GM21619 (cell line): ENCODE results near the gene RTP5.

Experiments used
- ATAC-seq: cut with Tn5 transposase; IDR thresholded peaks from one replicate; pipeline ENCODE4 v1.9.1; 2021; ENCODE audit not compliant: unreplicated experiment

RTP5 gene

DNA sequence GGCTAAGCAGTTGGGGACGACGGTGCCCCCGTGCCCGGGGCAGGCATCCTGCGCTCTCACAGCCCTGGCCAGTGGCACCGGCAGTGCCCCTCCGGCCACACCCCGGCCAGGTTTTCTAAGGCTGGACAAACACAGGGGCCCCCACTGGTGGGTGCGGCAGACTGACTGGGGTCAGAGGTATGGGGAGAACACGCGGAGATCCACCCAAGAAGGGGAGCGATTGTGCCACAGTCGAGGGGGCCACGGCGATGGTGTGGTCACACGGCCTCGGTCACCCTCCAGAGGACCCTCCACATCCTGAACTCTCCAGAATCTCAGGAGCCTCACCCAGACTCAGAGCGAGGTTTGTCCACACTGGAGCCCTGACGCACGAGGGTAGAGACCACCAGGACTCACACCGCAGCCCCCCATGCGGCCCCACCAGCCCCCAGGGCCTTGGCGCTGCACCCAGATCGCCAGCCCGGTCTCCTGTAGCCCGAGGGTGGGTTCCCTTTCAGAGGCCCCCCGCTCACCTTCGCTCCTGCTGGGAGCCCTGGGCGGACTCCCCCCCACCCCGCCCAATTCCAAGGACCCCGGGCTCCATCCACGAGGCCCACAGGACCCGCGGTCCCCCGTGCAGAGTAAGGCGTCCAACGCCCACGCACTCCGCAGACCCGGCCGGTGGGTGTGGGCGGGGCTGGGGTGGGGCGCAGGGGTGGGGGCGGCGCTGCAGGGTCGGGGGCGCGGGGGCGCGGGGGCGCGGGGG, 26.0 kb upstream of the RTP5 start:
- no peak for ATAC-seq

DNA sequence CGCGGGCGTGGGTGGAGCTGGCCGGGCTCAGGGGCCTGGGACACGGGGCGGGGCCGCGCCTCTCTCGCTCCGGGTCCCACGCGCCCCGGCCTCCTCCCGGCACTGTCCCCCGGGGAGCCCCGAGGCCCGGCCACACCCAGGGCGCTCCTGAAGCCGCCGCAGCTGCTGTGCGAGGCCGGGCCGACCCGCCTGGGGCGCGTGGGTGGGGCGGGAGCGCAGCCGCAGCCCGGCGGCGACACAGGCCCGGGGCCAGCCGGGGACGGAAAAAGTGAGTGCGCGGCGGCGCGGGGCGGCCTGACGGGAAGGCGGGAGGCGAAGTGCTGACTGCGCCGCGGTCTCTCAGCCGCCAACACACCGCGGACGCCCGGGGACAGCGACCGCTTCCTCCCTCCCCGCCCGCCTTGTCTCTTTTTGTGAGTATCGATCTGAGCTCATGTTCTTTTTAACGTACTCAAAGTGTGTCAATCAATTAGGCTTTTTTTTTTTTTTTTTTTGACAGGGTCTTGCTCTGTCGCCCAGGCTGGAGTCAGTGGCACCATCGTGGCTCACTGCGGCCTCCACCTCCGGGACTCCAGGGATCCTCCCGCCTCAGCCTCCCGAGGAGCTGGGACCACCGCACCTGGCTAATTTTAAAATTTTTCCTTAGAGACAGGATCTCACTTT, 25.3 kb upstream of the RTP5 start:
- peak; percentile 76 for ATAC-seq

DNA sequence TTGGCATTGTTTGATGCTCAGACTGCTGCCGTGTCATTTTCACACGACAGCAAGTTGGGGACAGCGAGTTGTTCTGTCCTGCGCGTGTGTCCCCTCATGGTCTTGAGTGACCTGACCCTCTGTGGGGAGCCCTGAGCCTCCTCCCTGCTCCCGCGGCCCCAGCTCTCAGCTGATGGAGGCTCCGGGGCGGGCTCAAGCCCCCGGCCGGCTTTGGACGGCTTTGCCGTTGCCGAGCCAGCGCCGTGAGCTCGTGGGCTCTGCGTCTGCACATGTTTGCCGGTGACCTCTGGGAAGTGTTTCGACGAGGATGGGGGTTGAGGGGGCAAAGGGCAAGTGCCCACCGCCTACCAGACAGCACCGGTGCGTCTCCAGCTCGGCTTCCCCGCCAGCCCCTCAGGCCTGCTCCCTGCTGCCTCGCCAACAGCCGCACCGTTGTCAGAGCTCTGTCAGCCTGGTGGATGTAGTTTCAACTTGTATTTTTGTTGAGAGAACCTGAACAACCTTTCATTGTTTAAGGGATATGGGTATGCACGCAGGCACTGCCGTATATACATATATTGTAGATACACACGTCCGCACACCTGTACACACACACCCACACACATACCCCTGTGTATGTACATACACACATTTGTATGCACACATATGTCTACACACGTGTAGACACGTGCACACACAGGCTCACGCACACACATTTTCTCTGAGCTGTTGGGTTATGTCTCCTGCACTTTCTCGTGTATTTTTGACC, 24.5 kb upstream of the RTP5 start:
- no peak for ATAC-seq

DNA sequence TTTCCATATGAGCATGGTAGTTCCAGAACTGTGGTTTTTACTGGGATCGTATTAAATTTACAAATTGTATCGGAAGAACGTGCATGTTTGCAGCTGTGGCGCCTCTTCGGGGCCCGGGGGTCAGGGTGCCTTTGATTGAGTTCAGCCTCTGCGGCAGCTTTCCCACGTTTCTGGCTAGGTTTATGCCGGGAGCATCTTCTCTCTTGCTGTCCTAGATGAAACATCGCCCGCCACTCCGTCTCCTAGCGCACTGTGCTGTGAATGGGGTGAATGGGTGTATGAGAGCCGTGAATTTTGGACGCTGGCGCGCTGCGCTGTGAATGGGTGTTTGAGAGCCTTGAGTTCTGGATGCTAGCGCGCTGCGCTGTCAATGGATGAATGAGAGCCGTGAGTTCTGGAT, 23.1 kb upstream of the RTP5 start:
- ATAC-seq = no peak

DNA sequence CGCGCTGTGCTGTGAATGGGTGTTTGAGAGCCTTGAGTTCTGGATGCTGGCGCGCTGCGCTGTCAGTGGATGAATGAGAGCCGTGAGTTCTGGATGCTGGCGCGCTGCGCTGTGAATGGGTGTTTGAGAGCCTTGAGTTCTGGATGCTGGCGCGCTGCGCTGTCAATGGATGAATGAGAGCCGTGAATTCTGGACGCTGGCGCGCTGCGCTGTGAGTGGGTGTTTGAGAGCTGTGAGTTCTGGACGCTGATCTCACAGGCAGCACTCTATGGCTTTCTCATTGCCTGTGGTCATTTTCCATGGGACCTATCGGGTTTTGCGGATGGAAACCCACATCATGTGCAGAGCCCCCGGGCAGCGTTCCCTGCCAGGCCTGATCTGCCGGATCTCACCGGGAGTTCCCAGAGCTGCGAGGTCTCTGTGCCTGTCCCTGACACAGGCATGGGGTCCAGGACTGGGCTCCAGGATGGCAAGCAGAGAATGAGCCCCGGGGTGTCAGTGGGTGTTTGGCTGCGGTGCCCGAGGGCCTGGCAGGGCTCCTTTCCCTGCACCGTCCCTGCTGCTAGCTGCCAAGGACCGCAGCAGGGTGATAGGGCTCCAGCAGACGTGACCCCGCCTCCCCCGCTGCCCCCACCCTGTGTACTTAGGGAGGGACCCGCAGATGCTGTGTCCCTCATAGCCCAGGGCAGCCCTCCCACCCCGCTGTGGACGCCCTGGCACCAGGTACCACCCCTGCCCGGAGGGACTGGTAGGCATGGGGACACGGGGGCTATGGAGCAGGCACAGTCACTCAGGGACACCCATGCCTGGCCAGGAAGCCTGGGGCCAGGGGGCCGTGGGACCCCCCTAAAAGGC, 20.5 kb upstream of the RTP5 start:
- ATAC-seq = no peak

DNA sequence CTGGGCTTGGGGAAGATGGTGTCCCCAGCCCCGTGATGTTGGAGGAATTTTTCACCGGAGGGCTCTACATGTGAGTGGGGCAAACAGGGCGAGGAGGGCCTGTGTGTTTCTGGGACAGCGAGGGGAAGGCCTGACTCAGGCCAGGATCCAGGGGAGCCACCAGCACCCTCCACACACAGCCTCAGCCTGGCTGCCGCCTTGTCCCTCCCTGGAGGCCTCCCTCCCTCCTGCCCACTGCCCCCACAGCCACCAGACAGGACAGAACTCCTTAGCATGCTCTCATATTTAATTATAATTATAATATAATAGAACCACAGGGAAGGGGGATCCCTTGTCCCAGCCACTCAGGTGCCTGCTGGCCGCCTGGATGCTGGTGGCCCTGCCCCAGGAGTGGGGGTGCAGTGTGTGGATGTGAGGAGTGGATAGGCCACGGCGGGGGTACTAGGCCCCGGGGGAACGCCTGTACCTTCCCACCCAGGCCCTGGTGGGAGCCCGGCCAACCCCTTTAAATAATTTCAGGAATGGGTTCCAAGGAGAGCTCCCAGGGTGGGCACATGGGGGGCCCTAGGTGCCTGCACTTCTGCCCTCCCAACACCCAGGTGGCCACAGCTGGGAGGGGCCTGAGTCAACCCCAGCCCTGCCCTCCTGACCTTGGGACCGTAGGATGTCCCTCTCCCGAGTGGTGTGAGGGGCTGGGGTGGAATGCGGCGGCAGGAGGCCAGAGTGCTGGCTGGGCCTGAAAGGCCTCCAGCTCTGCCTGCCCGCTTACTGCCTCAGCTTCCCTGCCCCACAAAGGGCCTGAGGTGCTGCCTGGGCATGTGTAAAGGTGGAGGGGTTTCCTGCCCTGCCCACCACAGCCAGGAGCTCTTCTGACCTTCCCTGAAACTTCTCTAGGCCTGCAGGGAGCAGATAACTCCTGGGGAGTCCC, 19.6 kb upstream of the RTP5 start:
- ATAC-seq = no peak

DNA sequence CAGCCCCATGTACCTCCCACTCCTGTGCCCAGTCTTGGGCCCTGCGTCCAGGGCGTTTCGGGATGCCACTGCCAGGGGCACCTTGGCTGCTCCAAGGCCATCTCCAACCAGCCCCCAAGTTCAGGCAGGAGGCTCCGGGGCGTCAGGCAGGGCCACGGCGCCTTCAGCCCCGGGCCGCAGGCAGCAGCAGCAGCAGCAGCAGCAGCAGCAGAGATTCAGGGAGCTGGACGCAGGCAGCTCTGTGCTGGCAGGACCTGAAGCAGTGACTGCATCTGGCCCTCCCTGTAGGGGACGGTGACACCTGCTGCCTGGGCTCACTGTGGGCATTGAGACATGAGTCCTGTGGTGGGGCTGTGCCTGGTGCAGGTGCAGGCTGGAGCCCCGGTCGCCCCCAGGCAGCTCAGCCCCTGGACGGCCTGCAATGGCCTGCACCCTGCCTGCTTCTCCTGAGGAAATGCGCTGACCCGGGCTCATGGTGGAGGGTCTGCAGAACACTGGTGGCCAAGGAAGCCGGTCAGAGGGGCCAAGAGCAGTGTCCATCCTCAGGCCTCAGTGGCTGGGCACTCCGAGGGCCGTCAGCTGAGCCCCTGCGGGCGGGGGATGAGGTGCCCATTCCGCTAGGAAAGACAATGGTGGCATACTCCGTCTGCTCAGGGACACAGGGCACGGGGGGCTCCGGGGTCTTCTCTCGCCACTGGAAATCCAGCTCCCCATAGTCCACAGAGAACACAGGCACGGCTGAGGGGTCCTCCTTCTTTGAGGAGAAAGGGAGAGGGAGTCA, 18.8 kb upstream of the RTP5 start:
- no peak for ATAC-seq

DNA sequence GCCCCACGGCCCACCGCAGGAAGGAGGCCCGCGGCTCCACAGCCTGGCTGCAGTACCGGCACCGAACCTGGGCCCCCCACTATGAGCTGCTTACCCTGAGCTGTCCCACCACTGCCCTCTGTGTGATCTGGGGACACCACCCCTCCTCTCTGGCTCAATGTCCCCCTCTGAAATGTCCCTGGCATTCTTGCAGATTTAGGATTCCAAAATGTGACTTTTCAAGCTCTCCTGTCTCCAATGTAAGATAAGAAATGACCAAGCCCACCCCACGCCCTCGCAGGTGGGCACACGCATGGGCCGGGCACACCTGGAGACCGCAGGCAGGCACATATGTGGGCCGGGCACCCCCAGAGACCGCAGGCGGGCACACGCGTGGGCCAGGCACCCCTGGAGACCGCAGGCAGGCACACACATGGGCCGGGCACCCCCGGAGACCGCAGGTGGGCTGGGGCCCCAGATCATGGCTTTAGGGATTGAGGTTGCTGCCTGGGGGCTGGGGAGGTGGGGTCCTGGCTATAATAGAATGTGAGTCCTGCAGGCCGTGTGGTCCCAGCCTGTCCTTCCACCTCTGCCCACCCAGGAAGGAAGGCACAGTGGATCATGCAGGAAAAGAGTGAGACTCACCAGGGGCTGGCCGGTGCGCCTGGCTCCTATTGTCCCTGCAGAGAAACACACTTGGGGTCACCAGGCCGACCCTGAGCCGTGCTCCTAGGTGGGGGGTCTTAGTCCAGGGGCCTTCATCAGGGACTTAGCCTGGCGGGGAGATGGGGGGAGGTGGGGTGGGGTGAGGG, 18.0 kb upstream of the RTP5 start:
- no peak for ATAC-seq

DNA sequence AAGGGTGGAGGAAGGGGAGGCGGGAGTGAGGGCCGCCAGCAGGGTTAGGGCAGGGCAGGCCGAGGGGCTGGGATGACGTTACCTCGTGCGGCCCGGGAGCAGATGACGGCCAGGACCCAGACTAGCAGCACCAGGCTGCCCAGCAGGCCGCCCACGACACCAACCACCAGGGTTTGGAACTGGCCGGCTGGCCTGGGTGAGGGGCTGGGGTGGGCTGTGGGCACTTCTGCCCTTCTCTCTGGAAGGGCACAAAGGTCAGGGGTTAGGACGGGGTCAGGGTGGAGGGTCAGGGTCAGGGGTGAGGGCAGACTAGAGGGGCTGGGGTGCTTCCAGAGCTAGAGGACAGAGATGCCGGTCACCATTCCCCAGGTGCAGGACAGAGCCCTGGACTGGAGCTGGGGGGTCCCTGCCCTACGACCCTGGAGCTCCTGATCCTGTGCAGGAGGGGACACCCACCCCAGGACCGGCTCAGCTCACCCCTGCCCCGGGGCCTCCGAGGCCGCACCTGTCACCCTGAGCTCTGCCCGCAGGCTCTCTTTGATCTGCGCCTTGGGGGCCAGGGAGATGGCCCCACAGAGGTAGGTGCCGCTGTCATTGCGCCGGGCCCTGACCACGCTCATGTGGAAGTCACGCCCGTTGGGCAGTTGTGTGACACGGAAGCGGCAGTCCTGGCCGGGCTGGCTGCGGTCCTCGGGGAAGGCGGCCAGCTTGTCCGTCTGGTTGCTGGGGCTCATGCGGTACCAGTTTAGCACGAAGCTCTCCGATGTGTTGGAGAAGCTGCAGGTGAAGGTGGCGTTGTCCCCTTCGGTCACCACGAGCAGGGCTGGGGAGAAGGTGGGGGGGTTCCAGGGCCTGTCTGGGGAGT, 17.2 kb upstream of the RTP5 start:
- no peak for ATAC-seq

DNA sequence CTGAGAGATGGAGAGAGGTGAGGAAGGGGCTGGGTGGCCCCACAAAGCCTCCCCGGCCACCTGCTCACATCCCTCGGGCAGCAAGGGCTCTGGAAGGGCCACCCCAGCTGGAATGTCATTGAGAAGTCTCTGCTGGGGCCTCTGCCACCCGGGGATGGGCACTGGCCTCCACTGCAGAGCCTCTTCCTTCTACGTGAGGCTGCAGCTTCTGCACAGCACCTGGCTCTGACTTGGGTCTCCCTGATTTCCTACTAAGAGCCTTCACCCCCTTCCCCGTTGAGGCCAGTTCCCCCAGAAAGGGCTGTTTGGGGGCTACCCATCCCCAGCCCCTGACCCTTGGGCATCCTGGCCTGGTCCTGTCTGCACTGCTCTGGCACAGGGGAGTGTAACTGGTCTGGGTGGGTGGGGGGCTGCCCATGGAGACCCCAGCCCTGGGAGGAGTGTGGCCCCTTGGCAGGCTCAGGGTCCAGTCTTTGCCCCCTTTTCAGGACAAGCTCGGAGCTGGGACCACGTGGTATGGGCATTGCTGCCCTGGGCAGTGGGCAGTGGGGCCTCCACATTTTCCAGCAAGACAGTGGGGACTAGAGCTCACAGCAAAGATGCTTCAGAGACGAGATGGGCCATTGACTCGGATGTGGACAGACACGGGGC, 16.4 kb upstream of the RTP5 start:
- no peak for ATAC-seq

DNA sequence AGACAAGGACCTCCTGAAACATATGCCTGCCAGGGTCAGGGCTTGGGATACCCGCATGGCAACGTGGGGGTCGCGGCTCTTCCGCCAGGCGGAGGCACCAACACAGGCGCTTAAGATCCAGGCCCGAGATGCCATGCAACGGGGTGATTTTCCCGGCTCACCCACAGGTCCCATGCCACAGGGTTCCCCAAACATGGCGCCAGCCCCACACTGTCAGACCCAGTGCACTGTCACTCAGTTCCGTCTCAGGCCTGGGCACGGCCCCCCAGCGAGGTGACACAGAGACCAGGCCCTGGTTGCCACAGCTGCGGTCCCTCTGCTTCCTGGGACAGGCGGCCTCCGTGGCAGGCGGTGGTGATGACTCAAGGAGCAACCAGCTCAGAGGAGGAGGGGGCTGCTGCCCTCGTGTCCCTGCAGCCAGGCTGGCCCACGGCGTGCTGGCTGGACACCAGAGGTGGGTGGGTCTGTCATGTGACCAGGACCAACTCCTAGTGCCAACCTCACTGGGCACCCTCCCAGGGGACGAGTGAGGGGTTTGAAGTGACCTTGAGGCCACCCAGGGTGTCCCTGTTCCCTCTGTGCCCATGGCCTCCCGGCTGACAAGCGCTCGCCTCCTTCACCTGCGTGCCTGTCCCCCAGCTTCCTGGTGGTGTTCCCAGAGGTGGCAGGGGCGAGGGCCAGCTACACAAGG, 15.7 kb upstream of the RTP5 start:
- ATAC-seq = no peak

DNA sequence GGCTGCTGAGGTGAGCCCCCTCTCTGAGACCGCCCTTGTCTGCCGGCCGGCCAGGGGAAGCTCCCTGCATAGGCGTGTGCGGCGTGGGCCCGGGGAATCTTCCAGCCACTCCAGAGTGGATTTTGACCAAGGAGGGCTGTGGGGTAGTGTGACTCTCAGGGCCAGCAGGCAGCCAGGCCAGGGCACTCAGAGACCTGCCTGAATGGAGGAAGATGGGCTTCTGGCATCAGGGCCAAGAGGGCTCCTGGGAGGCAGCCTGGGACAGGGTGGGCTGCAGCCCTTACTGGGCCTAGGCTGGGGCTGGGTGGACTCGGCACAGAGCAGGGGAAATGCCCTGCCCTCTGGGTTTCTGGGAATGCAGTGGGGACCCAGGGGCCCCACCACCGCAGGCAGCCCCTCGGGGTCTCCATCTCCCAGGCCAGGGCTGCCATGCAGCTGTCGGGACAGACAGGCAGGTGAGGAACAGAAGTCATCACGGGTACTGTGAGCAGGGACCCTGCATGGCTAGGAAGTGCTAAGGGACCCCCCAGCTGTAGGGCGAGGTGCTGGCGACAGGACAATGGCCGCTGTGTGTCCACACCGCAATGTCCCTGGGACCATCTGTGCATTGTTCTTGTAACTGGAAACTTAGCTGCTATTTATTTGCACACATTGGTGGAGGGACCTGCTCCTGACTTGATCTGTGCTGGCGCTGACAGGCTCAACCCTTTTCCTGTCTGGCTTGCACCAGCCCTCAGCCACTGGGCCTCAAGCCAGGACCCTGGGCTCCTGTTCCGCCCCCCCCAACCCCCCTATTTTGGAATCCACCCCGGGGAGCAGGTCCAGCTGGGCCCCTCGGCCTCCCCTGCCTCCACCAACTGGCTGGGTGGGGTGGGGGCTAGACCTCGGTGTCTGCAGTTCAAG, 14.9 kb upstream of the RTP5 start:
- no peak for ATAC-seq

DNA sequence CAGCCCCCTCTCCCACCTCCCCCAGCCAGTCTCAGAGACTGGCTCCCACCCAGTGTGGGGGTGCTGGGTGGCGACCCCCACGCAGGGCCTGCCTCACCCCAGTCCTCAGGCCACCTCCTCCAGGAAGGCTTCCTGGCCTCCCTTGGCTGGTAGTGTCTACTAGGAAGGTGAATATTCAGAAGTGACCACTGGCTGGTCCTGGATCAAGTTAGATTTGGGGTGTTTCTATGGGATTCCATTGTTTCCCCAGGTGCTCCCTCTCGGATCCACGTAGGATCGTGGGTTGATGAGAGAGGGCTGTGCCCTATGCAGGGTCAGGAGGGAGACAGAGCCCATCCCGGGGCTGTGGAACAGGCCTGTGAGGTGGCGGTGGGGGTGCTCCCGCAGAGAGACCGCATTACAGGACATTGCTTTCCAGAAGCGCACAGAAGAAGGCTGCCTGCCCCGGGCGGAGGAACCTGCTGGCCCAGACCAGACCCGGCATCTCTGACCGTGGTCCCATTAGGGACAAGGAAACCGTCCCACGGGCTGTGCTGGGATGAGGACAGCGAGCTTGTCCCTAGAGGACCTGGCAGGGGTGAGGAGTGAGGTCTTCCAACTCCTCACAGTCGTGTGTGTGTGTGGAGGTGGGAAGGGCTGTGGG, 14.2 kb upstream of the RTP5 start:
- ATAC-seq = no peak

DNA sequence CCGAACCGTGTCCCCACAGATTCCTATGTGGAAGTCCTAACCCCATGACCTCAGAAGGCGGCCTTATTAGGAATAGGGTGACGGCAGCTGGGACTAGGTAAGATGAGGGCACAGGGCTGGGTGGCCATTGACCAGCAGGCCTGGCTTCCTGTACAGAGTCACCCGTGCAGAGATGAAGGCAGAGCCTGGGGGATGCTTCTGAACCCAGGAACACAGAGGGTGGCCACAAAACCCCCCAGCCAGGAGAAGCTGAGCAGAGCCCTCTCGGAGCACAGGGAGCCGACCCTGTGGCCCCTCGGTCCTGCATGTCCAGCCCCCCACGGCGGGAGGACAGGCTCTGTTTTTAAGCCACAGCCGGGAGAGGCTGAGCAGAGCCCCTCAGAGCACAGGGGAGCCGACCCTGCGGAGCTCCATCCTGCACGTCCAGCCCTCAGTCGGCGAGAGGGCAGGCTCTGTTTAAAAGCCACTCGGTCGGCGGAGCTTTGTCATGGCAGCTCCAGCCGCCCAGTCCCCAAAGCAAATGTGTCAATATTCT, 13.6 kb upstream of the RTP5 start:
- no peak for ATAC-seq

DNA sequence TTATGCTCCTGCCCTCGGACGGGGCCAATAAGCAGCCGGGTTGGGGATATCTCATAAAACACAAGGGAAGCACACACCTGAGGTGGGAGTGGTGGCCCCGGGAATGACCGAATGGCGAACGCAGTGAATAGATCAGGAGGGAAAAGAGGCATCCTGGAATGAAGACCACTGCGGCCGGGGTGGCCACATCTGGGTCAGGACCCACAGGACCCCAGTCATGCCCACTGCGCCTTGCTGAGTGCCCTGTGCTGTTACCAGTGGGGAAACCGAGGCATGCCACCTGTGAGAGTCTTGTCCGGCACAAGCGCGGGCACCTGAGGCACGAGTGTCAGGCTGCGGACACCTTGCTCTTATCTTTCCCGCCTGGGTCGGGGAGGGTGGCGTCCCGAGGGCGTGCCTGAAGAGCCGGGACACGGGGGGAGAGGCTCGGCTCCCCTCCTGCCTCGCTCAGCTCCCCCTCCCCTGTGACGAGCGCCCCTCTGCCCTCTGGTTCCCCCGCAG, 12.4 kb upstream of the RTP5 start:
- ATAC-seq = no peak
